IMR-90 (cell line): Measurements from ENCODE around the gene SMIM24. TPM values are rescaled to one million over a fixed set of nuclear protein-coding genes. Genes with fewer than 3 reads are reported as not detected.

Experiments used
- ATAC-seq: fragments of 200-7000 bp; cut with Tn5 transposase; 2 replicates; pipeline ENCODE4 v1.9.1; 2020; ENCODE audit warnings: low read depth, mild to moderate bottlenecking, moderate library complexity
- BruUV-seq: library from RNA; stranded (reverse); fragments of 400-500 nt; replicated peaks from 2 replicates; lab custom pipeline; 2021; lab: Mats Ljungman, UMichigan
- CTCF ChIA-PET: fragments of 300-600 bp; formaldehyde crosslinking; extraction: SDS; loops from one replicate; lab custom pipeline; 2021; ENCODE audit warnings: antibody characterized with exemption; lab: Yijun Ruan, JAX
- POLR2A ChIA-PET: fragments of 300-600 bp; sonication (Branson Sonifier 250); formaldehyde crosslinking; loops from one replicate; lab custom pipeline; 2022; ENCODE audit warnings: antibody characterized with exemption; ENCODE audit not compliant: unreplicated experiment; lab: Charles Lee
- DNase-seq: peaks from one replicate; pipeline ENCODE4 v3.0.0; 2013
- H2AFZ ChIP-seq: replicated peaks from 2 replicates; pipeline ENCODE3; 2013; ENCODE audit warnings: low read length, mild to moderate bottlenecking; ENCODE audit not compliant: poor library complexity
- H2AK5ac ChIP-seq: 2 replicates; pipeline ENCODE4 v1.6.1; 2013; ENCODE audit warnings: low read depth, low read length, inconsistent platforms
- H2AK9ac ChIP-seq: replicated peaks from 2 replicates; pipeline ENCODE3; 2013; ENCODE audit warnings: mild to moderate bottlenecking, low read depth, low read length, moderate library complexity; ENCODE audit not compliant: poor library complexity
- H2BK120ac ChIP-seq: 2 replicates; pipeline ENCODE4 v1.6.1; 2013; ENCODE audit warnings: low read depth, low read length, inconsistent platforms
- H2BK15ac ChIP-seq: 3 replicates; pipeline ENCODE4 v1.6.1; 2013; ENCODE audit warnings: low read depth, low read length, inconsistent platforms
- H2BK20ac ChIP-seq: 2 replicates; pipeline ENCODE4 v1.6.1; 2013; ENCODE audit warnings: low read depth, mild to moderate bottlenecking, inconsistent platforms, low read length, moderate library complexity
- H2BK5ac ChIP-seq: 2 replicates; pipeline ENCODE4 v1.6.1; 2013; ENCODE audit warnings: mild to moderate bottlenecking, low read depth, low read length, inconsistent platforms; ENCODE audit not compliant: poor library complexity, severe bottlenecking
- H3K14ac ChIP-seq: replicated peaks from 2 replicates; pipeline ENCODE4 v1.6.1; 2013; ENCODE audit warnings: low read depth, low read length, inconsistent platforms
- H3K18ac ChIP-seq: 2 replicates; pipeline ENCODE4 v1.6.1; 2013; ENCODE audit warnings: low read depth, low read length, control low read depth
- H3K23ac ChIP-seq: 2 replicates; pipeline ENCODE4 v1.6.1; 2013; ENCODE audit warnings: low read depth, low read length, inconsistent platforms
- H3K27ac ChIP-seq: 2 replicates; pipeline ENCODE4 v1.5.1; 2013; ENCODE audit warnings: mild to moderate bottlenecking, control low read depth, low read length; ENCODE audit not compliant: insufficient read depth
- H3K27me3 ChIP-seq: 2 replicates; pipeline ENCODE4 v1.6.1; 2013; ENCODE audit warnings: low read length; ENCODE audit not compliant: control insufficient read depth, insufficient read depth
- H3K36me3 ChIP-seq: 2 replicates; pipeline ENCODE4 v1.6.1; 2013; ENCODE audit warnings: low read length, mixed read lengths; ENCODE audit not compliant: control insufficient read depth, insufficient read depth
- H3K4ac ChIP-seq: 2 replicates; pipeline ENCODE4 v1.6.1; 2013; ENCODE audit warnings: low read depth, low read length, inconsistent platforms
- H3K4me1 ChIP-seq: 2 replicates; pipeline ENCODE4 v1.6.1; 2013; ENCODE audit warnings: low read length, mixed read lengths; ENCODE audit not compliant: control insufficient read depth, insufficient read depth
- H3K4me2 ChIP-seq: 2 replicates; pipeline ENCODE4 v1.6.1; 2013; ENCODE audit warnings: low read depth, mild to moderate bottlenecking, control low read depth, low read length, moderate library complexity
- H3K4me3 ChIP-seq: 2 replicates; pipeline ENCODE4 v1.5.1; 2013; ENCODE audit warnings: low read depth, mild to moderate bottlenecking, control low read depth, low read length, moderate library complexity; ENCODE audit not compliant: insufficient read depth
- H3K56ac ChIP-seq: 2 replicates; pipeline ENCODE4 v1.6.1; 2013; ENCODE audit warnings: low read length, inconsistent platforms; ENCODE audit not compliant: insufficient read depth; ENCODE audit errors: extremely low read depth
- H3K79me1 ChIP-seq, 2 experiments: 2 replicates each; pipeline ENCODE4 v1.6.1; 2013; ENCODE audit warnings: low read length in 2 of 2, inconsistent platforms in 1 of 2, low read depth in 1 of 2
- H3K9ac ChIP-seq: 2 replicates; pipeline ENCODE4 v1.6.1; 2013; ENCODE audit warnings: low read depth, low read length, control low read depth
- H3K9me1 ChIP-seq: 2 replicates; pipeline ENCODE4 v1.6.1; 2013; ENCODE audit warnings: low read length, inconsistent platforms; ENCODE audit not compliant: insufficient read depth
- H3K9me3 ChIP-seq: 2 replicates; pipeline ENCODE4 v1.6.1; 2013; ENCODE audit warnings: low read length; ENCODE audit not compliant: control insufficient read depth, insufficient read depth
- H4K20me1 ChIP-seq: 2 replicates; pipeline ENCODE4 v1.6.1; 2013; ENCODE audit warnings: low read length, inconsistent platforms; ENCODE audit not compliant: insufficient read depth
- H4K5ac ChIP-seq: 2 replicates; pipeline ENCODE4 v1.6.1; 2013; ENCODE audit warnings: mild to moderate bottlenecking, low read depth, low read length, control low read depth
- H4K8ac ChIP-seq, 2 experiments: 2 replicates each; pipeline ENCODE4 v1.6.1; 2013; ENCODE audit warnings: low read depth in 2 of 2, low read length in 2 of 2, control low read depth in 1 of 2, inconsistent platforms in 1 of 2
- H4K91ac ChIP-seq: 2 replicates; pipeline ENCODE4 v1.6.1; 2013; ENCODE audit warnings: low read depth, low read length, inconsistent platforms; ENCODE audit not compliant: insufficient read depth
- BHLHE40 ChIP-seq: fragments of 150-350 bp; IDR thresholded peaks from 2 replicates; pipeline ENCODE4 v1.6.1; 2016; ENCODE audit warnings: mild to moderate bottlenecking, low read depth, low read length
- CHD1 ChIP-seq: IDR thresholded peaks from 2 replicates; pipeline ENCODE4 v1.6.1; 2012; ENCODE audit warnings: low read depth, low read length, improper control_type of control experiment
- CTCF ChIP-seq: conservative IDR thresholded peaks from 2 replicates; pipeline ENCODE4 v1.5.1; 2012; ENCODE audit warnings: mild to moderate bottlenecking, low read depth, low read length, improper control_type of control experiment
- FOS ChIP-seq: fragments of 150-350 bp; IDR thresholded peaks from 2 replicates; pipeline ENCODE4 v1.6.1; 2016; ENCODE audit warnings: low read depth, low read length
- MAZ ChIP-seq: IDR thresholded peaks from 2 replicates; pipeline ENCODE4 v1.6.1; 2012; ENCODE audit warnings: low read depth, mild to moderate bottlenecking, low read length, improper control_type of control experiment, moderate library complexity, borderline replicate concordance
- MXI1 ChIP-seq: IDR thresholded peaks from 2 replicates; pipeline ENCODE4 v1.6.1; 2012; ENCODE audit warnings: low read depth, mild to moderate bottlenecking, low read length, moderate library complexity, borderline replicate concordance
- NFE2L2 ChIP-seq: fragments of 150-350 bp; IDR thresholded peaks from 2 replicates; pipeline ENCODE4 v1.6.1; 2016; ENCODE audit warnings: low read depth, mild to moderate bottlenecking, low read length
- POLR2A ChIP-seq: IDR thresholded peaks from 2 replicates; pipeline ENCODE4 v1.6.1; 2012; ENCODE audit warnings: mild to moderate bottlenecking, low read depth, low read length
- RAD21 ChIP-seq: IDR thresholded peaks from 2 replicates; pipeline ENCODE4 v1.6.1; 2012; ENCODE audit warnings: low read length, improper control_type of control experiment
- RCOR1 ChIP-seq: IDR thresholded peaks from 2 replicates; pipeline ENCODE4 v1.6.1; 2012; ENCODE audit warnings: mild to moderate bottlenecking, low read length, improper control_type of control experiment; ENCODE audit not compliant: insufficient replicate concordance
- USF2 ChIP-seq: fragments of 150-350 bp; IDR thresholded peaks from 2 replicates; pipeline ENCODE4 v1.6.1; 2017; ENCODE audit warnings: mild to moderate bottlenecking, antibody characterized with exemption, low read length, low read depth
- WGBS, 2 experiments: methylation state at CpG; one replicate each; pipeline versions ENCODE4 v1.1.5 to v1.1.7; 2013; ENCODE audit warnings: missing lambda C conversion rate in 2 of 2; ENCODE audit not compliant: insufficient read length in 1 of 2; ENCODE audit errors: extremely low coverage in 2 of 2; 5-methylcytosine and 5-hydroxymethylcytosine counted together
- dilution Hi-C: fragments of 300-500 bp; cut with HindIII; formaldehyde crosslinking; loops from one replicate; pipeline ENCODE4 v1.14.3; 2018; ENCODE audit warnings: low sequenced_read_pairs; ENCODE audit not compliant: unreplicated experiment
- in situ Hi-C: fragments of 300-500 bp; cut with MboI; formaldehyde crosslinking; loops from 3 replicates; pipeline ENCODE4 v1.14.3; 2019; ENCODE audit warnings: low sequenced_read_pairs, inconsistent platforms, mixed read lengths
- intact Hi-C: fragments of 100-400 bp; cut with micrococcal nuclease; formaldehyde crosslinking; loops from 2 replicates; pipeline ENCODE4 v1.10.0; 2022
- polyA plus RNA-seq, 3 experiments: library from polyadenylated mRNA; depleted of rRNA; stranded (reverse); fragments of >200 nt; gene quantifications; 2 replicates each; pipeline ENCODE4 v1.2.3, GENCODE V29; 2012; ENCODE audit warnings: low replicate concordance in 1 of 3
- total RNA-seq: library from RNA; depleted of rRNA; stranded (reverse); fragments of >200 nt; gene quantifications from 2 replicates; pipeline ENCODE4 v1.2.3, GENCODE V29; 2012
- TF ChIP-seq, protein P1 (sequence below): fragments of 150-350 bp; IDR thresholded peaks from 2 replicates; pipeline ENCODE4 v1.6.1; 2016; ENCODE audit warnings: low read depth, mild to moderate bottlenecking, low read length, moderate library complexity, borderline replicate concordance

The SMIM24 gene
- total and polyA plus RNA-seq, 2 of the 4 experiments (the other 2 are of a cell fraction): not detected

GRCh38 chr19:3479834-3480215 is 500 bp downstream of the SMIM24 start (continued):
- TF ChIP-seq RCOR1: no peak
- no peak for TF ChIP-seq FOS
- TF ChIP-seq CHD1: no peak
- TF ChIP-seq POLR2A: no peak
- TF ChIP-seq MAZ: no peak

GRCh38 chr19:3479177-3479833 is 1.0 kb downstream of the SMIM24 start:
- no peak overlapping the region for H3K18ac ChIP-seq
- no peaks in the 10 kb centered on the region for H4K20me1 ChIP-seq
- no peak overlapping the region for H2BK120ac ChIP-seq
- BruUV-seq: no TSS peak
- 48% methylated on average over 6 of the region's 7 CpGs; no CpG with 5 or more reads in 1 of the 2 experiments for WGBS, 2 experiments
- no peak overlapping the region for H4K8ac ChIP-seq
- dilution Hi-C loops: no loop called here
- no peak overlapping the region for H2AFZ ChIP-seq
- no peak overlapping the region for H2BK20ac ChIP-seq
- CTCF ChIA-PET: interaction anchor here (0.6 to 1.5 kb wide), 2 partner anchors 125 to 174 kb away, joined by 3 to 4 read pairs; no protein-coding TSS in a partner anchor
- H3K4me2 ChIP-seq: no peak overlapping the region
- no peak overlapping the region for H3K14ac ChIP-seq
- no peak overlapping the region for H4K91ac ChIP-seq
- H3K9me1 ChIP-seq: no peaks in the 10 kb centered on the region
- H3K9ac ChIP-seq: no peak overlapping the region
- intact Hi-C loops: no loop called here
- no peak overlapping the region for H3K56ac ChIP-seq
- H3K27me3 ChIP-seq: peaks cover 42% of the 10 kb centered on the region
- H3K4me1 ChIP-seq: no peaks in the 10 kb centered on the region
- H3K9me3 ChIP-seq: no peaks in the 10 kb centered on the region; the same call in 1 of the 2 replicates
- no peak overlapping the region for H2BK15ac ChIP-seq
- H4K5ac ChIP-seq: no peak overlapping the region
- no peak overlapping the region for H2BK5ac ChIP-seq
- POLR2A ChIA-PET: no interaction called here
- in situ Hi-C loops: loop anchor here (25.0 kb wide), 1 partner anchor 517 kb away; no protein-coding TSS in a partner anchor
- H2AK9ac ChIP-seq: no peak overlapping the region
- H3K23ac ChIP-seq: no peak overlapping the region
- no peak overlapping the region for H3K4me3 ChIP-seq
- no peaks in the 10 kb centered on the region for H3K79me1 ChIP-seq
- H3K27ac ChIP-seq: no peak overlapping the region
- no peak overlapping the region for H2AK5ac ChIP-seq
- H3K4ac ChIP-seq: no peak overlapping the region
- no peaks in the 10 kb centered on the region for H3K36me3 ChIP-seq
- no peak for DNase-seq
- ATAC-seq: peak; percentile 48; the same call in 1 of the 2 replicates
- TF ChIP-seq MXI1 (no peak), POLR2A (no peak), NFE2L2 (no peak), FOS (no peak), RCOR1 (no peak), BHLHE40 (no peak), CTCF (no peak), RAD21 (no peak), MAZ (no peak), USF2 (no peak)
- TF ChIP-seq, protein P1, sequence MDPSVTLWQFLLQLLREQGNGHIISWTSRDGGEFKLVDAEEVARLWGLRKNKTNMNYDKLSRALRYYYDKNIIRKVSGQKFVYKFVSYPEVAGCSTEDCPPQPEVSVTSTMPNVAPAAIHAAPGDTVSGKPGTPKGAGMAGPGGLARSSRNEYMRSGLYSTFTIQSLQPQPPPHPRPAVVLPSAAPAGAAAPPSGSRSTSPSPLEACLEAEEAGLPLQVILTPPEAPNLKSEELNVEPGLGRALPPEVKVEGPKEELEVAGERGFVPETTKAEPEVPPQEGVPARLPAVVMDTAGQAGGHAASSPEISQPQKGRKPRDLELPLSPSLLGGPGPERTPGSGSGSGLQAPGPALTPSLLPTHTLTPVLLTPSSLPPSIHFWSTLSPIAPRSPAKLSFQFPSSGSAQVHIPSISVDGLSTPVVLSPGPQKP: no peak
